Measurements from ENCODE around the gene NADK.
"Not testable (repeated sequence)": the region's sequence is repeated elsewhere in the genome, so short reads cannot be mapped to it uniquely, and the experiment has no call there.

NADK gene

DNA sequence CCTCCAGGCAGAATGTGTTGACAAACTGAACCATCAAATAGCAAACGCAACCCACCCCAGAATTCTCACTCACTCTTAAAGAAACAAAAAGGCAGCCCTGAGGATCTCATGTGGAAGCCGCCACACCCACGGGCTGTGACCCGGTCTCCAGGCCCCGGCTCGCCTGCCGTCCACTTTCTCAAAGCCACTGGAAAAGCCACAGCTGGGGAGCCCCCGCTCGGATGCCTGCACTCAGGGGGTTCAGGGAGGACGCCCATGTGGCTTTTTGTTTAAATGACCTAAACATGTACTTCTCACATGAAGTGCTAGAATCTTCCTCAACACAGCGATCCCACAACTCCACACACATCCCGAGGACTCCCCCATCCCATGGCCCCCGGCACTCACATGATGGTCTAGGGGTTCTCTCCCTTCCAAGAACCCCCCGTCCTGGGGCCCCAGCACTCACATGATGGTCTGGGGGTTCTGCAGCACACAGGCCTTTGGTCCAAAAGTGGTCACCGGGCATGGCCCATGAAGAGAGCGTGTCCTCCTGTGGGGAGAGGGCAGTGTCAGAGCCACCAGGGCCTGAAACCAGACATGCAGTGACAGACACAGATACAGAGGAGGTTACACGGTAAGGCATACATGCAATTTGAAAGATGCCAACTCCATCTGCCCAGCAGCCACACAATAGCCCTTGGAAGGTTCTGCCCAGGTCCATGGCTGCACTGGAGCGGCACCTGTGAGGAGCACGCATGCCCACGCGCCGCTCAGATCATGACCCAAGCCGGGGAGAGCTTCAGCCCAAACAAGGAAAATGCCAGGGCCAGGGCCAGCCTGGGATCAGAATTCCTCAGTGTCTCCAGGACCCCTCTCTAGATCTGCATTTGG, 16.5 kb downstream of the NADK start:
- DNase-seq, result no peak

DNA sequence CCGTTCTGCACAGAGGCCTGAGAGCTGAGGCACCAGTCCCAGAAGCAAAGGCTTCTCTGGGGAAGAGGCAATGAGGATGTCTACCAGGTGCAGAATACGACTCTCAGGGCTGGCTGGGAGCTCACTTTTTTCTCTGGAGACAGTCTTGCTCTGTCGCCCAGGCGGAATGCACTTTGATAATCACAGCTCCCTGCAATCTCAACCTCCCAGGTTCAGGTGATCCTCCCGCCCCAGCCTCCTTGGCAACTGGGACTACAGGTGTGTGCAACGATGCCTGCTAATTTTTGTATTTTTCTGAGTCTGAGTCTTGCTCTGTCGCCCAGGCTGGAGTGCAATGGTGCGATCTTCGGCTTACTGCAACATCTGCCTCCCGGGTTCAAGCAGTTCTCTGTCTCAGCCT, 17.6 kb downstream of the NADK start:
- DNase-seq, result no peak

DNA sequence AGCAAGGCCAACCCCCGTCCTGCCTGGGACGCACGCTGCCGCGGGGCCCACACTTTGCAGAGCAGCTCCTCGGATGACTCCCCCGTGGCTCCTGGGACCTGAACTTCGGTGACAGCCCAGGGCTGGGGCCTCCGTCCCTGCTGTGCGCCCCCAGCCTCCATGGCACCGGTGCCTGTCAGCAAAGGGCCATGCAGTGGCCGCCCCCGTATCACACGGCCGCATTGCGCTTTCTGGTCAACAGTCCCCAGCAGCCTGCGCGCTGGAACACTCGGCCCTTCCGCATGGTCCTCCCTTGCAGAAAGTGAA, 18.0 kb downstream of the NADK start:
- no peak for DNase-seq

DNA sequence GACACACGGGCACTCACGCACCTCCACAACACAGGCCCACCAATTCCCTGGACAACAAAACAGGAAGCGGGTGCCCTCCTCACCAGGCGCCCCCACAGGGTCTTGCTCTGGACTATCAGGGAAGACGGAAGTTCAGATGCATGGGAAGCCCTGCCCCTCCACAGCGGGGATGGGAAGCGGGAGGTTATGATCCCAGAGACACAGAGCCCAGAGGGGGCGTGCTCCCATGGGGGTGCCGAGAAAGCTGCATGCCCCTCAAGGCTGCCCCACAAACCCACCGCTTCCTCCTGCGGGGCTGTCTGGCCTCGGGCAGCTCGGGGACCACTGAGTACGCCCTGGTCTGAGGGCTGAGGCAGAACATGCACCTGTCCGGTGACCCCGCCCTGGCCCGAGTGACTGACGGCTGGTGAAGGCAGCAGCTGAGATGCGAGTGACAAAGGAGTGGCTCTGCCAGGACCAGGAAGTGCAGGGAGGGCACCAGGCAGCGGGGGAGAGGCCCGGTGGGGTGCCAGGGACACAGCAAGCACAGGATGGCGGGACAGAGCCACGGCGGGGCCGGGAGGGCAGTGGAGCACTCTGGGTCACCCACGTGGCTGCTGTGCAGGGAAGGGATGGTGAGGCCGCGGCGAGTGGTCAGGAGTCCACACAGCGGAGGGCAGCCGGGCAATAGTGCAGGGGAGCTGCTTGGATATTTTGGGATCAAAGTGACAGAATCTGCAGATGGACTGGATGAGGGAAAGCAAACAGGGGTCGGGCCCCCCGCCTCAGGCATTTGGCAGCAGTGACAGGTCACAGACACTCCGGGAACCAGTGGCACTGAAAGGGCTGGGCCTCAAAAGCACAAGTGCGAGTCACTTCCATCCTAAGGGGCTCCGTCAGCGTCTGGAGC, 18.6 kb downstream of the NADK start:
- DNase-seq, result no peak

DNA sequence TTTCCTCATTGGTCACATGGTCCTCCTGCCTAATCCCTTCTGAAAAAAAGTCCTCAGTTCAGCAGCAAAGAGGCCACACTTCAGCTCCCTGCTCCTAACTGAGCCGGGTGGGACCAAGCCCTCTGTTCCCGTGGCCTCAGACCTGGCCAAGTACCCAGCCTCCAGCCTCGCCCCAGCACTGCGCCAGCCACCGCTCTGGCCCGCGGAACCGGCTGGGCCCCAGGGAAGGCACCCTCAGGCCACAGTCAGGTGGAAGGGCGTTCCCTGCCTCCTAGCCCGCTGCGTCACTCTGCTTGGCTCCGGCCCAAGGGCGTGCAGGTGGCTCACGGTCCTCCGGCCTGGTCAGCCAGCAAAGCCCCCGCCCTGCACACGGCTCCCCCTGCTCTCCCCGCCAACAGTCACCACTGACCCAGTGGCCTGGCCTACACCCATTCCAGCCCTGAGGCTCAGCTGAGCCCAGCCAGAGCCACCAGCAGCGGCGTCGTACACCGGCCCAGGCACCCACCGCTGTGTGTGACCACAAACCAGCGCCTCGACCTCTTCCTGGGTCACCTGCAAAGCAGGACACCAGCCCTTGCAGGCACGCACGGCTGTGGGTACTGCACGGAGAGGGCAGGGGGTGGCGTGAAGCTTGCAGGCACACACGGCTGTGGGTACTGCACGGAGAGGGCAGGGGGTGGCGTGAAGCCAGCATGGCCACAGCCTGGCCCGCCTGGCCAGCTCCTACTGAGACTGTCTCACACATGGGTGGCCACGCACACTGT, 19.4 kb downstream of the NADK start:
- no peak for DNase-seq

DNA sequence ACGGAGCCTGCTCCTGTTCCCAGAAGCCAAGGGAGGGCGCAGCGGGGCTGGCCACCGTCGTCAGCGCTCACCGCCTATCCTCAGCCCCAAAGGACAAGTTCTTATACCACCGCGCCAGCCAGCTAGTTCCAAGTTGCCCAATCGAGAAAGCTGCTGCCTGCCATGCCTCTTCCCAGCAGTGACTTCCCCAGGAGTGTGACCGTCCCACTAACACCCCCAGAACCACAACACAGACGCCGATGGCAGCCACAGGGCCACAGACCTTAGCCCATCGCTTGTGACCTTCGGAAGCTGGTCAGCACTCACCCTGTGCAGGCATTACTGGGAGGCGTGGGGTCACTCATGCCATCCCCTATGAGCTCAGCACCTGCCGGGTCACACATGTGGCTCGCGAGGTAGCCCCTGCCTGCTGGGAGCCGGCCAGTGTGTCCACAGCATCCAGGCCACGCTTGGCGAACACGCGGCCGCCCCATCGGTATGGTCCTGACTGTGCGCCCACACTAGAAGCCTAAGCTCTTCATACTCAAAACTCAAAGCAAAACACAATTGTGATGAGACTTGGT, 20.1 kb downstream of the NADK start:
- no peak for DNase-seq

DNA sequence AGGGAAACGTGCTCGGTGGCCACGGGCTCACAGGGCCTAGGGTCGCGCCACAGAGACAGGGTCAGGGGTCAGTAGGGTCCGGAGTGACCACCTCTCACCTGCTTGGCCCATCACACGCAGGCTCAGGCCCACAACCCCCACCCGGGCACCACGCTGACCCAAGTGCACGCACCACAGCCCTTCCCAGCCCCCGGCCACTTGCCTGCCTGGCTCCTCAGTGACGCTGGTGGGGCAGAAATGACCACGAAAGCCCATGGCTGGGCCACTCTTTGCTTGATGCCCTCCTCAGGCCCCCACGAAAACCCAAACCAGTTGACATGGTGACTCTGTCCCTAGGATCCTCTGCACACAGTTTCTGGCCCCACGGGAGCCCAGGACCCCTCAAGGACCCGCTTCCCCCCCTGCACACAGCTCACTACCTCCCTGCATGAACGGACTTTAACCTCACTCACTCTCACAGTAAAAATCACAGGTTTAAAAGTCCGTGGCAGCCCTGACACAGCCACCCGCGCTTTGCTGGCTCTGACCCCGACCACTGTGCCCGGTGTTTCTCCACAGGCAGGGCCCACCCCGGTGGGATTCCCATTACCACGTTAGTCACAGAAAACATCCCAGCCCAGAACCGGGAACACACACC, 20.7 kb downstream of the NADK start:
- no peak for DNase-seq

DNA sequence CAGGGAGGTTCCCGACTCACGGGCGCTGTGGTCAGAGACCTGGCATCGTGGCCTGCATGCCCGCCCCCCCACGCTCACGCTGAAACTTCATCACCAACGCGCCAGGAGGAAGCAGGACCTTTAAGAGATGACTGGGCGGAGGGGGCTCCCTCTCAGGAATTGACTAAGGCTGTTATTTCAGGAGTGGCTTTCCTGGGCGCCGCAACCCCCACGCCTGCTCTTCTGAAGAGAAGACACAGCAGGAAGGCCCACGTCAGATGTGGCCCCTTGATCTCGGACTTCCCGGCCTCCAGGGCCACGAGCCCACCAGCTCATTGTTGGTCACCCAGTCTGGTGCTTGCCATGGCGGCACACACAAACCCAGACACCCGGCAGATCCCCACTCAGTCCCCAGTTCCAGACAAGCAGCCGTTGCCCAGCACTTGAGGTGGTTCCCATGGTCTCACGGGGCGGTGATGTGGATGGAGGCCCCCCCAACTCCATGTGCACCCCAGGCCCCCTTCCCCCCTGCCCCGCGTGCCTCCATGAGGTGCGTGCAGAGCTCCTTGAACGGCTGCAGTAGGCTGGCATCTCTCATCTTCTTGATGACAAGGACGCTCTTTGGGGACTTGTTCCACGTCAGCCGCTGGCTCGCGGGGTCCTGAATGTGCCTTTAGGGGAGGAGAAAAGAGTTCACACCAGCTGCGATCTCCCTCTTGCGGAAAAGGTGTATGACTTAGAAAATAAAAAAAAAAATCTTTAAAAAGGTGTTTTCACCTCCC, 21.4 kb downstream of the NADK start:
- DNase-seq, result no peak

DNA sequence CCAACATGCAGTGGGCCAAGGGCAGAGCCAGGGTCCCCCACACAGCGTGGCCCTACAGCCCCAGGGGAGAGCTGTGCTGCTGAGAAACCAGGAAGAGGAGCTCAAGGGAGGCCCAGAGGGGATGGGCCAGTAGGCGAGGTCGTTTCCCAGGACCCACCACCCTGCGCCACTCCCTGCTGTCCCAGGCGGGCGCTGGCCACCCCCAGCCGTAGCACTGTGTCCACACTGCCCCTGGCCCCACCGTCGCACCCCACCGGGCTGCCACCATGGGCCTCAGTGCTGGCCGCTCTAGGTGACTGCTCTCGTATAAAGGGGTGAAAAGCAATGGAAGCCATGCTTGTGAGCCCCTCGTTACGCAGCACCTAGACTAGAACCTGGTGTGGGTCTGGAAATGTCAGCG, 22.4 kb downstream of the NADK start:
- DNase-seq, result no peak

DNA sequence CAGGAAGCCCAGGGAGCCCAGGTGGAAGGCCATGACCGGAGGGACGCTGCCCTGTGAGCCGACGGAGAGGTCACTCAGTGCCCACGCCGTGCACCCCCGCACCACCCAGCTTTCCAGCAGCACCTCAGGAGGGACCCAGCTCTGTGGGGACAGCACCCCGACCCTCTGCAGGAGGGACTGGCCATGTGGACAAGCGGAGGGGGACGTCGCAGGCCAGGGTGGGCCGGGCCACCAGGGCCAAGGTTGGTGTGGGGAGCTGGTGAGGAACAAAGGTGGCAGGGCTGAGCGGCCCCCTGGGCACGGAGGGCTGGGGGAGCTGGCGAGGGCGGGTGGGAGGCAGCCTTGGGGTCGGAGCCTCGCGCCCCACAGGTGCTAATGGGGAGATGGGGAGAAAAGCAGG, 22.8 kb downstream of the NADK start:
- DNase-seq, result no peak

DNA sequence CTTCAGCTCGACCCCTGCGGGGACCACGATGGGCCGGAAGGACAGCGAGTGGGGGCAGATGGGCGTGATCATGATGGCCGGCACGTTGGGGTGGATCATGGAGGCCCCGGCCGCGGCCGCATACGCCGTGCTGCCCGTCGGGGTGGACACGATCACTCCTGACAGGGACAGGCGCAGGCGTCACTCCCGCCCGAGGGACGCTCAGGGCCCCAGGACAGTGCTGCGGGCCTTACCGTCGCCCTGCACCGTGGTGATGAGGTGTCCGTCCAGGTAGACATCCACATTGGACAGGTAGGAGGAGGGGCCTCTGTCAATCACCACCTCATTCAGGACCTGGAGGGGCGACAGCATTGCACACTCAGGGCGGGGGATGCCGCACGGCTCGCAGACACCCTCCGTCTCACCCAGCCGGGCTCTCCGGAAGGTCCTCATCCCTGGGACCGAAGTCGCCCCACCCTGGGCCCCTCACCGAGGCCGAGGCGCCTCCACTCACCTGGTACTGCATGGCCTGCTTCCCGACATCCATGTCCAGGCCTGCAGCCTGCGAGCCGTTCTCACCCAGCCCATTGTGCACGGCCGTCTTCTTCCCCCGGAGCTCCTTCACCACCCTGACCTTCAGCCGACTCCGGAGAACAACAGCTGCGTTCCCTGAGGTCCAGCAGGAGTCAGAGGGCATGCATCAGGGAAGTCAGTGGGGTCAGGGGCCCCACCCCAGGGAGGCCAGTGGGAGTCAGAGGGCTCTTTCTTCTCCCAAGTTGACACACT, 24.0 kb downstream of the NADK start:
- no peak for DNase-seq

DNA sequence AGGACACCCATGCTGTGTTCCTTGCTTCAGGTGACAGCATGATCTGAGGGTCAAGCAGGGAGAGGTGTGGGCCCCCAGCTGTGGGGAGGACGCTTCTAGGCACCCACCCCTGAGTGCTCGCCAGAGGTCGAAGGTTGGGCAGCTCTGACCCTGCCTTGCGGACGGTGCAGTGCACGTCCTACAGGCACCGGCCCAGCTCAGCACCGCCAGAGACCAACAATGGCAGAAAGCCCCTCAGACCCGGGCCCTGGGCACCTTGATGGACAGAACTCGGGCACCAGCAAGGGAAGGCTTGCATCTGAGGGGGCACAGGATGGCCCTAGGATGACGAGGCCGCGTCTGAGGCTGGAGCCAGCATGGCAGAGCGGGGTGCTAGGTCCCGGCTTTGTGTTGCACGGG, 24.7 kb downstream of the NADK start:
- DNase-seq, result no peak

DNA sequence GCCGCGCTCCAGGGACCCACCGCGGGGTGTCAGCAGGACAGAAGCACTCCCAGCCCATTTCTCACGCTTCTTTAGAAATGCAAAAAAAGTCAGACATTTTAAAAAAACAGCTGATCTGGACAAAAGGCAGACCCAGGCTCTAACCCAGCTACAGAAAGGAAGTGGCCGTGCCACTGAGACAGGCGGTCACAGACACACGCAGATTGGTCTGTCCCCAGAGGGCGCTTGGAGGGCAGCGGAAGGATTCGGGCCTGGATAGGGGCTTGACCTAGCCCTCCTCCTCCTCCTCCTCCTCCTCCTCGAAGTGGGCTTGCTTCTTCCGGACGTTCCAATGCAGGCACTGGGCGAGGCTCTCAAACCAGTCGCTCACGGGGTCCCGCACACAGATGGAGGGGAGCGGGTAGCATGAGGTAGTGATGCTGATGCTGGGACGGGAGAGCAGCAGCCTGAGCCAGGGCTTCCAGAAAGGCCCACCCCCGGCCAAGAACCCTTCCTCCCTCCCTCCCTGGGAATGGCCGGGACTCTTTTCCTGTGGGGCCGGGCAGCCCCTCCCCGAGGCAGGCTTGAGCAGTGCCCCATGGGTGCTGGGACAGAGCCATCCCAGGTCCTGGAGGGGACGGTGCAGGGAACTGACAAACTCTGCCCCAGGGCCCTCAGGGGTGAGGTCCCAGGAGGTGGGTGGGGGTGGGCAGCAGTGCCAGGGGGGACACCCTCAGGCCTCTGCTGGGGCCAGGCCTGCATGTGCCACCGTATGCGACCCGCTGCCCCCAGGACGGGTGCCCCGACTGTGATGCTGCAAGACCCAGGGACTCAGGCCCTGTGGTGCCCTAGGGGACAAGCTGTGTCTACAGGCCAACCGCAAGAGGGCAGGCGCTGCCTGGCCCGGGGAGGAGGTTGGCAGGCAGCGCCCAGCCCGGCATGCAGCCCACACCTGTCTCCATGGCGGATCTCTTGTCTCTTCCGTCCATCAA, 25.3 kb downstream of the NADK start:
- no peak for DNase-seq

DNA sequence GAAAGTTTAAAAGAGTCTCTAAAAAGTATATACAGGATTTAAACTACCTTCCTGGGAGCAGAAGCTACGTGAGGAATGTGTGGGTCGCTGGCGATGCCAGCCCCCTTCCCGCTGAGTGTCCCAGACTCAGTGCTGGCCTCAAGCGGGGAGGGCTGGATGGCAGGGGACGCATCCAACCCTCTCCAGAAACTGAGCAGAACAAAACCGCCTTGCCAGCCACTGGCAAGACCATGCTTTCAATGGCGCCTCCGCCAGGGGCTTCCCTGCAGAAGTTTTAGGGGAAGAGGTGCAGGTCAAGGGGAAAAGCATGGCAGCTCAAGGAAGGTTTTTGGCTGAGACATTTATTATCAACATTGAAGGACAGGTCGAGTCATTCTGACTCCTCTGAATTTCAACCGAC, 26.1 kb downstream of the NADK start:
- no peak for DNase-seq

DNA sequence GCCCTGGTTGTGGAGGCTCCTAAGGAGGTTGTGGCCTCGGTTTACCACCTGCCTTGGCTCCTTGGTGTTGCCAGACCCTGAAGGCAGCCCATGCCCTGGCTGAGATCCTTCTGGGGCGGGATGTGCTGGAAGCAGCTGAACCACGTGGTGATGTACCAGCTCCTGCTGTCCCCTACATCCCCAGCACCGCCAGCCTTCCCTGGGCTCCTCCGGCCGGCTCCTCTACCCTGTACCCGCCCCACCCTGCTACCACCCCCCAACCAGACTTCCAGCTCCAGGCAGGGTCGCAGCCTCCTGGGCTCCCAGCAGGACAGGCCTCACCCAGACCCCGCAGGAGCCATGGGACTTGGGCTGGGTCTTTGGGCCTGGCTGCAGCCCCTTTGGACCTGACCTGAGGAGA, 28.3 kb downstream of the NADK start:
- DNase-seq, result not testable (repeated sequence)

DNA sequence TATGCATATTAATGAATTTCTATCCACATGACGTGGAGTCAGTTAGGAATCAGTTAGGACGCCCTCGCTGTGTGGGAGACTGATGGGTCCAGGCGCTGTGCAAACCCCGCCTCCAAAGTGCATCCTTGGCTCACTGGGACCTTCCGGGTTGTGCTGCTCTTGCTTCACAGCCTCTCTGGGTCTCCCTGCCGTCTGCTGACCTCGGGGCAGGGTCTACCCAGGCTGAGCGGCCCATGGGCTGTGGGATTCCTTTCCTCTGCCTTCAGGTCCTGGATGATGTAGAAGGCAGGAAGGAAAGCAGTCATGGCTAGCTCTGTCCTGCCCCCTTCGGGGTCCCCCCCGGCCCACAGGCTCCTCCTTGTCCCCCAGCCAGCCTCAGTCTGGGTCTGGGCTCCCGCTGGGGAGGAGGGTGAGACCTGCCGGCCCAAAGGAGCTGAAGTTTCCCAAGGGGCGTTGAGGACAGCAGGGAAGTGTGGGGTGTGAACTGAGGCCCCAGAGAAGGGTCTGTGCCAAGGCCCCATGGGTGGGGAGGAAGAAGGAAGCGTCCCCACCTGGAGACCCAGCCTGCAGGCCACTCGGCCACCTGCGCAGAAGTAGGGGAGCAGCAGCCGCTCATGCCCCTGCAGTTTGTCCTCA, 29.5 kb downstream of the NADK start:
- no peak for DNase-seq

DNA sequence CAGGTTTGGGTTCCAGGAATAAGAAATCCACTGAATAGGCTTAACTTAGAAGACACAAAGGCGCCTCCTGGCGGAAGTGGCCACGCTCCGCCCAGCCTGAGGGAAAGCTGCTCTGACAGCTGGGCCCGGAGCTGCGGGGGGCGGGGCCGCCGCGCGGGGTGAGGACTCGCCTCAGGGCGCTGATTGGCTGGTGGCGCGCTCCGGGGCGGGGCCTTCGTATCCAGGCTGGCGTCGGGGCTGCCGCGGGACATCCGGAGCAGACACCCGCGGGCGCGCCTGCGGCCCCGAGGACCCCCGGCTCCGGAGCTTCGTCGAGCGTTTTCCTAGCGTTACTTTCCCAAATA, 31.7 kb downstream of the NADK start:
- not testable (repeated sequence) for DNase-seq

DNA sequence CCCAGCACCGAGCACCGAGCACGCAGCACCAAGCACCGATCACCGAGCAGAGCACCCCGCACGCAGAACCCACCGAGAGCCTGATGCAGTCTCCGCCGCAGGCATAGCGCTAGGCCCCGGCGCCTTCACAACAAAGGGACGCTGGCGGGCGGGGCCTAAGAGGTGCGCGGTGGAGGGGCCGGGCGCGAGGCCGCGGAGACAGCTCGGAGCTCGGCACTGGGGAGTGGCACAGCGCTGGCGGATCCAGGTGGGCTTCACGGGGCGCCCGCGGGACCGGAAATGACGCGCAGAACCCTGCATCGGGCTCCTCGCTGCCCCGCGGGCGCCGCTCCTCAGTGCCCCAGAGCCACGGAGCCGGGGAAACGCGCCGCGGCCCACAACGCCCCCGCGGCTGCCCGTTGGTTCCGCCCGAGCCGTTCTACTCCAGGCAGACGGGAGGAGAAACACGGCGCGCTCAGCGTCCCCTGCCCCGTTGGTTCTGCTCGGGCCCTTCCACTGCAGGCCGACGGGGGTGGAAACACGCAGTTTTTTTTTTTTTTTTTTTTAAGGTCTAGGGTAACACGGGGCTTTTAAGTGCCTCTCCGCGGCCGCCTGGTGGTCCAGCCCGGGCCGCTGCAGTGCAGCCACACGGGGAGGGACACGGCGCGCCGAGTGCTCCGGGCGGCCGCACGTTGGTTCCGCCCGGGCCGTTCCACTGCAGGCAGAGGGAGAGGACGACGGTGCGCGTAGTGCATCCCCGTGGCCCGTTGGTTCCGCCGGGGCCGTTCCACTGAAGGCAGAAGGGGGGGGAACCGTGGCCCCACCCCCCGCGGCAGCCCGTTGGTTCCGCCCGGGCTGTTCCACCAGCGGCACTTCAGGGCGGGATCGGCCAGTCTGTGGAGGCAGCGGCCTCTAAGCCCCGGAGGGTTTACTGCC, 32.4 kb downstream of the NADK start:
- DNase-seq, result not testable (repeated sequence)

Measured in NCI-H1417 treated with DMSO at 0.1 percent for 48 hours (cell line).